AG10803 (cell line): ENCODE data around the gene KCNG4.
A peak's percentile ranks its signal among the peaks of the same experiment; 100 is the strongest.

ENCODE experiments used
- DNase-seq: peaks from one replicate; pipeline ENCODE4 v3.0.0; 2010; ENCODE audit warnings: low read depth
- H3K4me3 ChIP-seq: 2 replicates; pipeline ENCODE4 v1.5.1; 2011; ENCODE audit warnings: mild to moderate bottlenecking, low read length, control low read depth
- TF ChIP-seq, protein P1 (sequence below): conservative IDR thresholded peaks from 2 replicates; pipeline ENCODE4 v1.5.1; 2011; ENCODE audit warnings: mild to moderate bottlenecking, low read length, control low read depth, inconsistent platforms

The KCNG4 gene, protein sequence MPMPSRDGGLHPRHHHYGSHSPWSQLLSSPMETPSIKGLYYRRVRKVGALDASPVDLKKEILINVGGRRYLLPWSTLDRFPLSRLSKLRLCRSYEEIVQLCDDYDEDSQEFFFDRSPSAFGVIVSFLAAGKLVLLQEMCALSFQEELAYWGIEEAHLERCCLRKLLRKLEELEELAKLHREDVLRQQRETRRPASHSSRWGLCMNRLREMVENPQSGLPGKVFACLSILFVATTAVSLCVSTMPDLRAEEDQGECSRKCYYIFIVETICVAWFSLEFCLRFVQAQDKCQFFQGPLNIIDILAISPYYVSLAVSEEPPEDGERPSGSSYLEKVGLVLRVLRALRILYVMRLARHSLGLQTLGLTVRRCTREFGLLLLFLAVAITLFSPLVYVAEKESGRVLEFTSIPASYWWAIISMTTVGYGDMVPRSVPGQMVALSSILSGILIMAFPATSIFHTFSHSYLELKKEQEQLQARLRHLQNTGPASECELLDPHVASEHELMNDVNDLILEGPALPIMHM

DNA sequence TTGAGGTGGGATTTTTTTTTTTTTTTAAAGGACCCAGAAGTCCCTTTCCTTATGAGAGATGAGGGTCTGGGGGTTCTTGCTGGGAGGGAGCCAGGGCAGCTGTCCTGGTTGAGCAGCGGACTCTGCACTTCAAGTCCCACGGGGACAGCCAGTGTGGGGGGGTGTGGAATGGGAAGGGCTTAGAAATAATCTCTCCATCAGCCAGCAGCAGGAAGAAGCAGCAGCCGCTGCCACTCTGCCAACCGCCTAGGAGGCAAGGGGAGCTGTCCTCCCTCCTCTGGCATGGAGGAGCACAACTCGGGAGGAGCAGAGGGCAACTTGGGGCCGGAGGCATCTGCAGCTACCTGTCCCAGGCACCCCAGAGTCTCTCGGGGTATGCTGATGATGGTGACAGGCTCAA is at the start of gene KCNG4:
KCNG4 (minus strand) TSS at position 104 of the 400 bp plus-strand sequence. CDS start 2,527 bp downstream, outside the sequence.
- H3K4me3 ChIP-seq, result no peak within 1 kb of the TSS
- TF ChIP-seq, protein P1, sequence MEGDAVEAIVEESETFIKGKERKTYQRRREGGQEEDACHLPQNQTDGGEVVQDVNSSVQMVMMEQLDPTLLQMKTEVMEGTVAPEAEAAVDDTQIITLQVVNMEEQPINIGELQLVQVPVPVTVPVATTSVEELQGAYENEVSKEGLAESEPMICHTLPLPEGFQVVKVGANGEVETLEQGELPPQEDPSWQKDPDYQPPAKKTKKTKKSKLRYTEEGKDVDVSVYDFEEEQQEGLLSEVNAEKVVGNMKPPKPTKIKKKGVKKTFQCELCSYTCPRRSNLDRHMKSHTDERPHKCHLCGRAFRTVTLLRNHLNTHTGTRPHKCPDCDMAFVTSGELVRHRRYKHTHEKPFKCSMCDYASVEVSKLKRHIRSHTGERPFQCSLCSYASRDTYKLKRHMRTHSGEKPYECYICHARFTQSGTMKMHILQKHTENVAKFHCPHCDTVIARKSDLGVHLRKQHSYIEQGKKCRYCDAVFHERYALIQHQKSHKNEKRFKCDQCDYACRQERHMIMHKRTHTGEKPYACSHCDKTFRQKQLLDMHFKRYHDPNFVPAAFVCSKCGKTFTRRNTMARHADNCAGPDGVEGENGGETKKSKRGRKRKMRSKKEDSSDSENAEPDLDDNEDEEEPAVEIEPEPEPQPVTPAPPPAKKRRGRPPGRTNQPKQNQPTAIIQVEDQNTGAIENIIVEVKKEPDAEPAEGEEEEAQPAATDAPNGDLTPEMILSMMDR, result no peak
- DNase-seq, result no peak

DNA sequence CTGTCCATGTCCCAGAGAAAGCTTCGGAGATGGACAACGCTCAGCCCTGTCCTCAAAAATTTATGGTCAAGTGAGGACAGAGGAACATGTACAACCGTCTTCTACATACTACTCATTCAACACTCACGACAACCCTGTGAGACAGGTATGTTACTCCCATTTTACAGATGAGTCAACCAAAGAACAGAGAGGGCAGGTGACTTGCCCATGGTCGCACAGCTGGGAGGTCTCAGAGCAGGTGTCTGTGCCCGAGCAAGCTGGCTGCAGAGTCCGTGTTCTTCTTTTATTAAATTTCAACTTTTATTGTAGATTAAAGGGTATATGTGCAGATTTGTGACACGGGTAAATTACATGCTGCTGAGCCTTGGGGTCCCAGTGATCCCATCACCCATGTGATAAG is 49.1 kb upstream of the KCNG4 start:
- no peak for DNase-seq
- TF ChIP-seq, protein P1, result no peak
- no peak overlapping the region for H3K4me3 ChIP-seq

DNA sequence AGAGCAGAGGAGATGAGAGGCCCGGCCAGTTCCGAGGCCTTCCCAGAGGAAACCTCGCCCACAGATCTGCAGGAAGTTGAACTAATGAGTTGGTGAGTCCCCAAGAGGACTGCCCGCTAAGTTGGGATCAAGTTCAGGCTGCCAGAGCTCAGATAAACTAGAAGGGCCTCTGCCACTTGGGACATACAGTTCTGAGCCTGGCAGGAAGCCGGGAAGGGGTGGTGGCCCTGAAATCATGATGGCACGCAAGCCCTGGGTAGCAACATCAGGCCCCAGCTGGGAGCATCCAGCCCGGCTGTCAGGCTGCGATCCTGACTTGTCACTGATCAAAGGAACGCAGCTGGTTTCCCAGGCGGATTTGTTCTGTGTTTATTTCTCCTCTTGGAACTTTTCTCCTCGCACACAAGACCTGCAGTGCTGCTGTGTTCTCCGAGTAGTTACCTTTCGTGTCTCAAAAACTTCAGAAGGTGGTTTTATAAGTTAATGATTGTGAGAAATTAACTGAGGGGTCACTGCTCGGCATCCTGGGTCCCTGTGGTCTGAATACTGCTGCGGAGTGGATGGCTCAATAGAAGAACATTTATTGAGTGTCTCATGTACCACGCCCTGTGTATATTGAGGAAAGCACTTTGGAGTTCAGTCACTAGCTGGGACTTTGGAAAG is 46.9 kb upstream of the KCNG4 start:
- peak; percentile 64 for DNase-seq
- H3K4me3 ChIP-seq, result no peak overlapping the region
- TF ChIP-seq, protein P1, result no peak

DNA sequence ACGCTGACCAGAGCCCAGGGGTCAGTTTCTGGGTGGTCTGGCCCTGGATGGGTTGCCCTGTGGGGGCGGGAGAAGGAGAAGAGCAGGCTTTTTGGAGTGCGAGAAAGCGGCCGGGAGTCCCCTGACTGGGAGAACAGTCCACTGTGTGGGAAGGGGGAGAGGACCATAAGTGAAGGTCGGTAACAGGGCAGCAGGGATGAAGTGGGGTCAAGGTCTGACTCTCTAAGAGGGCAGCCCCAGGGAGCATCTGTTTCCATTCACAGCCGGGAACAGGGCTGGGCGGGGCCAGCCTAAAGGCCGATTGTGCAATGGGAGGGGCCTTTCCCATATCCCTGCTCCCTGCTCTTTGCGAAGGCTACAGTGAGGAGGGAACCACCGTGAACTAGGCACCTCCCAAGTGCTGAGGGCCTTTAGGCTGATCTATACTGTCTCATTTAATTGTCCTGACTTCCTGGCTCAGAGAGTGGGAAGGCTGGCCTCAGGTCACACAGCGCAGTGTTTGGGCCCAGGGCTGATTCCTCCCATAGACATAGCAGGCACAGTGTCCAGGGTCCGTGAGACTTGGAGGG is 44.4 kb upstream of the KCNG4 start:
- H3K4me3 ChIP-seq, result no peak overlapping the region
- TF ChIP-seq, protein P1, result no peak
- DNase-seq, result peak; percentile 48

DNA sequence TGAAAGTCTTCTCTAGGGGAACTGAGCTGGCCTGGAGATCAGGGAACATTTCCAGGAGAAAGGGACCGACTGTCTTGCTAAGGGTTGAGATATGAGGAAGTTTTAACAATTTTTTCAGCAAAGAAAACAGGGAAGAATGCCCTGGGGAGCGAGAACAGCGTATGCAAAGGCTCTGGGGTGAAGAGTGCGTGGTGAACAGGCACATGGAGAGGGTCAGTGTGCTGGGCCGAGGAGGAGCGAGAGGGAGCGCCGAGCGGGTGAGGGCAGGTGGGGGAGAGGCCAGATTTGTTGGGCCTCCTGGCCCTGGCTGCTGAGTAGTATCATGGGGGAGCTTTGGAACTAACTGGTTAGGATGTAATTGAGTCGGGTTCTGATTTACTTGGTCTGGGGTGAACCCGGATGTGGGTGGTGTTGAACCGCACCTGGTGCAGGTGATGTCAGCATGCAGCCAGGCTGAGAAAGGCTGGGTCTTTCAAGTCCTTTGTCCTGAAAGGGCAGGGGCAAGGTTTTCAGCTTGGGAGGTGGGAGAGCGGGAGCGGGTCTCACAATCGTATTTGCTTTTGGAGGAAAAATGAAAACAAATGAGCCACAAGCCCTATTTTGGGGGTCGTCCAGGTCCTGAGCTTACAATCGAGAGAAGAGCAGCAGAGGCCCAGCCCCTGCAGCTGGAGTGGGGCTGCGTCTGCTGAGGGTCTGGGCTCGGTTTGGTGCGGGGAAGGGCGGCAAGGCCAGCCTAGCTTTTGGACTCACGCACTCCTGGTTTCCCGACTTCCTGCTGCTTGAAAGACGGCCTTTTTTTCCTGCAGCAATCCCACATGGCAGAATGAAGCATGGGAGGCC is 43.7 kb upstream of the KCNG4 start:
- no peak overlapping the region for H3K4me3 ChIP-seq
- TF ChIP-seq, protein P1, result no peak
- DNase-seq, result no peak

DNA sequence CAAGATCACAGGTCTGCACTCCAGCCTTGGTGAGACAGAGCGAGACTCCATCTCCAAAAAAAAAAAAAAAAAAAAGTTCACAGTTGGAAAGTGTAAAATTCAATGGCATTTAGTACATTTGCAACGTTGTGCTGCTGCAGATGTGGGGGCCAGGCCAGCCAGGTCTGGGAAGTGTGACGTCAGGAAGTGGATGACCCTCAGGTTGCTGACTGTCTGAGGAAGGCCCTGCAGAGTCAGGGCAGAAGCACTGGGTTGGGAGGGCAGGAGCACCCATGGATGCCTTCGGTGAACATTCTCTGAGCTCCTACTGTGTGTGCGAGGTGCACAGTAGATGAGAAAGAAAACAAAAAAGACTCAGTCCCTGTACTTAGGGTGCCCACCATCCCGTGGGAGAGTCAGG is 42.7 kb upstream of the KCNG4 start:
- TF ChIP-seq, protein P1, result no peak
- DNase-seq, result no peak
- H3K4me3 ChIP-seq, result no peak overlapping the region
